ENCODE data around the gene METAP1.
"Not testable (repeated sequence)": the region's sequence is repeated elsewhere in the genome, so short reads cannot be mapped to it uniquely, and the experiment has no call there.

The METAP1 gene

GRCh38 chr4:99078931-99079624 is 83.6 kb downstream of the METAP1 start:
- TF ChIP-seq CTCF (IDR thresholded peaks at IDR 0.05; ENCODE audit: low read depth, low read length, poor library complexity, severe bottlenecking): no peak
- no peak for TF ChIP-seq EZH2phosphoT487 (IDR thresholded peaks at IDR 0.05; ENCODE audit: borderline replicate concordance, low read length)
- Histone ChIP-seq H3K4me2 (ENCODE audit: low read length) (no peak overlapping the region), H3K9me2 (replicated peaks; ENCODE audit: control insufficient read depth, low read length) (no peaks in the 10 kb centered on the region), H3K9me3 (ENCODE audit: control insufficient read depth, insufficient read depth, low read length) (no peaks in the 10 kb centered on the region), H3K27ac (ENCODE audit: low read depth, low read length) (no peak overlapping the region), H4K20me1 (ENCODE audit: control insufficient read depth, insufficient read depth, low read depth, low read length) (no peaks in the 10 kb centered on the region), H3F3A (ENCODE audit: control insufficient read depth, insufficient read depth) (0 out of 2 replicates have a peak, but pooled peaks cover 2% of the 10 kb centered on the region), H3K4me1 (ENCODE audit: control insufficient read depth, low read length) (no peaks in the 10 kb centered on the region), H3K27me3 (ENCODE audit: control insufficient read depth, low read length) (no peaks in the 10 kb centered on the region), H3K4me3 (ENCODE audit: low read length) (no peak overlapping the region), H3K79me2 (ENCODE audit: control insufficient read depth, low read length) (no peaks in the 10 kb centered on the region), H3K36me3 (ENCODE audit: control insufficient read depth, low read length) (peaks cover 80% of the 10 kb centered on the region)

- no peaks in the 10 kb centered on the region for H3K9me2 ChIP-seq (replicated peaks; ENCODE audit: control insufficient read depth, low read length)
- no peaks in the 10 kb centered on the region for H4K20me1 ChIP-seq (ENCODE audit: control insufficient read depth, insufficient read depth, low read depth, low read length)
- H3K4me1 ChIP-seq (ENCODE audit: control insufficient read depth, low read length): no peaks in the 10 kb centered on the region
- no peaks in the 10 kb centered on the region for H3K27me3 ChIP-seq (ENCODE audit: control insufficient read depth, low read length)
- H3K79me2 ChIP-seq (ENCODE audit: control insufficient read depth, low read length): no peaks in the 10 kb centered on the region
- H3K4me2 ChIP-seq (ENCODE audit: low read length): no peak overlapping the region
- TF ChIP-seq EZH2phosphoT487 (IDR thresholded peaks at IDR 0.05; ENCODE audit: borderline replicate concordance, low read length) (no peak), CTCF (IDR thresholded peaks at IDR 0.05; ENCODE audit: low read depth, low read length, poor library complexity, severe bottlenecking) (no peak)
- H3K36me3 ChIP-seq (ENCODE audit: control insufficient read depth, low read length): peaks cover 81% of the 10 kb centered on the region
- H3K4me3 ChIP-seq (ENCODE audit: low read length): no peak overlapping the region
- 0 out of 2 replicates have a peak, but pooled peaks cover 2% of the 10 kb centered on the region for H3F3A ChIP-seq (ENCODE audit: control insufficient read depth, insufficient read depth)
- no peak overlapping the region for H3K27ac ChIP-seq (ENCODE audit: low read depth, low read length)
- no peaks in the 10 kb centered on the region for H3K9me3 ChIP-seq (ENCODE audit: control insufficient read depth, insufficient read depth, low read length)
These were observed 84.2 kb downstream of the METAP1 start for GRCh38 chr4:99079625-99080295.

- H3K4me1 ChIP-seq (ENCODE audit: control insufficient read depth, low read length); H3K27ac ChIP-seq (ENCODE audit: low read depth, low read length); H3K4me3 ChIP-seq (ENCODE audit: low read length); H3K9me2 ChIP-seq (replicated peaks; ENCODE audit: control insufficient read depth, low read length); H4K20me1 ChIP-seq (ENCODE audit: control insufficient read depth, insufficient read depth, low read depth, low read length); H3K79me2 ChIP-seq (ENCODE audit: control insufficient read depth, low read length); H3K9me3 ChIP-seq (ENCODE audit: control insufficient read depth, insufficient read depth, low read length); H3K27me3 ChIP-seq (ENCODE audit: control insufficient read depth, low read length); H3K4me2 ChIP-seq (ENCODE audit: low read length); H3F3A ChIP-seq (ENCODE audit: control insufficient read depth, insufficient read depth): not testable (repeated sequence)
- peaks cover 85% of the 10 kb centered on the region for H3K36me3 ChIP-seq (ENCODE audit: control insufficient read depth, low read length)
These were observed 85.3 kb downstream of the METAP1 start for GRCh38 chr4:99080869-99081268.

GRCh38 chr4:99082192-99082591 is 86.7 kb downstream of the METAP1 start:
- Histone ChIP-seq H3K9me3 (ENCODE audit: control insufficient read depth, insufficient read depth, low read length) (no peaks in the 10 kb centered on the region), H3K36me3 (ENCODE audit: control insufficient read depth, low read length) (peaks cover 76% of the 10 kb centered on the region), H3K27ac (ENCODE audit: low read depth, low read length) (no peak overlapping the region), H3K4me3 (ENCODE audit: low read length) (no peak overlapping the region), H3K4me2 (ENCODE audit: low read length) (no peak overlapping the region), H3K4me1 (ENCODE audit: control insufficient read depth, low read length) (peaks cover 2% of the 10 kb centered on the region), H3K27me3 (ENCODE audit: control insufficient read depth, low read length) (no peaks in the 10 kb centered on the region), H3K79me2 (ENCODE audit: control insufficient read depth, low read length) (peaks cover 20% of the 10 kb centered on the region), H4K20me1 (ENCODE audit: control insufficient read depth, insufficient read depth, low read depth, low read length) (no peaks in the 10 kb centered on the region), H3K9me2 (replicated peaks; ENCODE audit: control insufficient read depth, low read length) (no peaks in the 10 kb centered on the region), H3F3A (ENCODE audit: control insufficient read depth, insufficient read depth) (0 out of 2 replicates have a peak, but pooled peaks cover 2% of the 10 kb centered on the region)
- TF ChIP-seq CTCF (IDR thresholded peaks at IDR 0.05; ENCODE audit: low read depth, low read length, poor library complexity, severe bottlenecking) (no peak), EZH2phosphoT487 (IDR thresholded peaks at IDR 0.05; ENCODE audit: borderline replicate concordance, low read length) (no peak)

All from DOHH2 (cell line).